A673 (cell line): ENCODE measurements around the gene SPATA33. TPM values are rescaled to one million over a fixed set of nuclear protein-coding genes. Genes with fewer than 3 reads are reported as not detected.
"Not testable (repeated sequence)": the region's sequence is repeated elsewhere in the genome, so short reads cannot be mapped to it uniquely, and the experiment has no call there.

Experiments used
- BruUV-seq: library from RNA; stranded (reverse); fragments of 400-500 nt; replicated peaks from 2 replicates; lab custom pipeline; 2021; lab: Mats Ljungman, UMichigan
- CTCF ChIA-PET: fragments of 300-600 bp; sonication (Branson Sonifier 250); formaldehyde crosslinking; loops from one replicate; lab custom pipeline; 2022; ENCODE audit warnings: antibody characterized with exemption; lab: Charles Lee
- POLR2A ChIA-PET: fragments of 300-600 bp; sonication (Branson Sonifier 250); formaldehyde crosslinking; loops from one replicate; lab custom pipeline; 2022; ENCODE audit warnings: antibody characterized with exemption; ENCODE audit not compliant: low non-redundant PET; lab: Charles Lee
- DNase-seq: peaks from one replicate; pipeline ENCODE4 v3.0.0-alpha.2; 2015; ENCODE audit warnings: low spot score
- H3K27ac ChIP-seq: fragments of 200-600 bp; sonication (generic); 2 replicates; pipeline ENCODE4 v1.5.1; 2016; ENCODE audit warnings: mixed run types, low read depth, mild to moderate bottlenecking, mixed read lengths, antibody characterized with exemption, low read length; ENCODE audit not compliant: poor library complexity, severe bottlenecking
- H3K27me3 ChIP-seq: fragments of 200-600 bp; sonication (generic); replicated peaks from 2 replicates; pipeline ENCODE4 v1.6.1; 2017; ENCODE audit warnings: mixed run types, low read depth, mild to moderate bottlenecking, mixed read lengths, antibody characterized with exemption, low read length; ENCODE audit not compliant: insufficient read depth, poor library complexity
- H3K36me3 ChIP-seq: fragments of 200-600 bp; sonication (generic); 2 replicates; pipeline ENCODE4 v1.6.1; 2016; ENCODE audit warnings: mixed run types, mild to moderate bottlenecking, mixed read lengths, antibody characterized with exemption, low read length; ENCODE audit not compliant: insufficient read depth, poor library complexity, severe bottlenecking
- H3K4me1 ChIP-seq: fragments of 200-600 bp; sonication (generic); 2 replicates; pipeline ENCODE4 v1.6.1; 2017; ENCODE audit warnings: mixed run types, mild to moderate bottlenecking, mixed read lengths, antibody characterized with exemption, low read length; ENCODE audit not compliant: insufficient read depth, poor library complexity, severe bottlenecking
- H3K4me3 ChIP-seq: fragments of 200-600 bp; sonication (generic); 2 replicates; pipeline ENCODE4 v1.5.1; 2016; ENCODE audit warnings: low read depth, mixed run types, mild to moderate bottlenecking, mixed read lengths, low read length; ENCODE audit not compliant: poor library complexity, severe bottlenecking
- H3K9me3 ChIP-seq: fragments of 200-600 bp; sonication (generic); 2 replicates; pipeline ENCODE4 v1.6.1; 2016; ENCODE audit warnings: mixed run types, low read depth, mild to moderate bottlenecking, mixed read lengths, antibody characterized with exemption, low read length; ENCODE audit not compliant: poor library complexity, severe bottlenecking
- EZH2 ChIP-seq: fragments of 200-600 bp; sonication (generic); IDR thresholded peaks from 2 replicates; pipeline ENCODE4 v1.6.1; 2017; ENCODE audit warnings: borderline replicate concordance, low read depth, mild to moderate bottlenecking, mixed read lengths, antibody characterized with exemption, low read length; ENCODE audit not compliant: poor library complexity, severe bottlenecking
- intact Hi-C: fragments of 100-400 bp; cut with micrococcal nuclease; formaldehyde crosslinking; loops from one replicate; pipeline ENCODE4 v1.10.0; 2022; ENCODE audit not compliant: unreplicated experiment
- total RNA-seq: library from RNA; stranded (reverse); gene quantifications from 2 replicates; pipeline ENCODE4 v1.2.3, GENCODE V29; 2021
- TF ChIP-seq, protein P1 (sequence below): fragments of 300-800, 200-600 bp; sonication (generic); conservative IDR thresholded peaks from 2 replicates; pipeline ENCODE4 v1.5.1; 2017; ENCODE audit warnings: low read depth, mild to moderate bottlenecking, antibody characterized with exemption, low read length, moderate library complexity, mixed read lengths

SPATA33 gene
- total RNA-seq, 1 experiment from 2014 or later = 46.7 TPM

DNA sequence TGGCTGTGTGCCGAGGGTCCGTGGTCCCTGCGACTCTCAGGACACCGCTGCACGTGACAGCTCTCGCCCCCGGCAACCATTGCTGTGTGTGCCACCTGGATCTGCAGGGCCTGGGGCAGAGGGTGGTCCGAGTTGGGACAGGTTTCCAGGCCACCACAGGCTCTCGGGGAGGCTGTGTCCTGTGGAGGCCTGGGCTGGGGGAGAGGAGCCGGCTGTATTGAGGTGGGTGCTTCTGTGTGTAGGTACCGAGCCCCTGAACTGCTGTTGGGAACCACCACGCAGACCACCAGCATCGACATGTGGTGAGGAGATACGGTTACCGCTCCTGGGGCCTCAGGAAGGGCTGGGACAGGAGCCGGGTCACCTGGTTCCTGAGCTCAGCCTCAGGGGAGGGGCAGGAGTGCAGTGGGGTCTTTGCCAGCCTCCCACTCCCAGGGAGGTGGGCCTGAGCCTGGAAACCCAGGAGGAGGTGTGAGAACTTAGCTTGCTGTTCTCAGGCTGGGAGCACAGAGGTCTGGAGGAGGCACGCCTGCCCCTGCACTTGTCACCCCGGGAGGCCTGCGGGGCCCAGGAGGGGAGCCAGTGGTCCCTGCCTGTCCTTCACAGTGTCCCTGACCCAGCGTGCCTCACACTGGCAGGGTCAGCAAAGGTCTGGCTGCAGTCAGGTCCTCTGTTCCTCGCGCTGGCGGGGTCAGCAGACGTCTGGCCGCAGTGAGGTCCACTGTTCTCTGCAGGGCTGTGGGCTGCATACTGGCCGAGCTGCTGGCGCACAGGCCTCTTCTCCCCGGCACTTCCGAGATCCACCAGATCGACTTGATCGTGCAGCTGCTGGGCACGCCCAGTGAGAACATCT lies 36.5 kb downstream of the SPATA33 start:
- H3K4me3 ChIP-seq = no peak overlapping the region
- no peaks in the 10 kb centered on the region for H3K9me3 ChIP-seq
- ChIA-PET CTCF (no interaction called here), POLR2A (interaction anchor here (0.7 kb wide), 1 partner anchor 11 kb away, joined by 6 read pairs; no protein-coding TSS in a partner anchor)
- H3K4me1 ChIP-seq = no peaks in the 10 kb centered on the region
- BruUV-seq = no TSS peak
- H3K36me3 ChIP-seq = peaks cover 74% of the 10 kb centered on the region
- TF ChIP-seq, protein P1, sequence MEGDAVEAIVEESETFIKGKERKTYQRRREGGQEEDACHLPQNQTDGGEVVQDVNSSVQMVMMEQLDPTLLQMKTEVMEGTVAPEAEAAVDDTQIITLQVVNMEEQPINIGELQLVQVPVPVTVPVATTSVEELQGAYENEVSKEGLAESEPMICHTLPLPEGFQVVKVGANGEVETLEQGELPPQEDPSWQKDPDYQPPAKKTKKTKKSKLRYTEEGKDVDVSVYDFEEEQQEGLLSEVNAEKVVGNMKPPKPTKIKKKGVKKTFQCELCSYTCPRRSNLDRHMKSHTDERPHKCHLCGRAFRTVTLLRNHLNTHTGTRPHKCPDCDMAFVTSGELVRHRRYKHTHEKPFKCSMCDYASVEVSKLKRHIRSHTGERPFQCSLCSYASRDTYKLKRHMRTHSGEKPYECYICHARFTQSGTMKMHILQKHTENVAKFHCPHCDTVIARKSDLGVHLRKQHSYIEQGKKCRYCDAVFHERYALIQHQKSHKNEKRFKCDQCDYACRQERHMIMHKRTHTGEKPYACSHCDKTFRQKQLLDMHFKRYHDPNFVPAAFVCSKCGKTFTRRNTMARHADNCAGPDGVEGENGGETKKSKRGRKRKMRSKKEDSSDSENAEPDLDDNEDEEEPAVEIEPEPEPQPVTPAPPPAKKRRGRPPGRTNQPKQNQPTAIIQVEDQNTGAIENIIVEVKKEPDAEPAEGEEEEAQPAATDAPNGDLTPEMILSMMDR = no peak
- no peak for TF ChIP-seq EZH2
- H3K27me3 ChIP-seq = no peaks in the 10 kb centered on the region
- intact Hi-C loops = no loop called here
- no peak for DNase-seq
- no peak overlapping the region for H3K27ac ChIP-seq

DNA sequence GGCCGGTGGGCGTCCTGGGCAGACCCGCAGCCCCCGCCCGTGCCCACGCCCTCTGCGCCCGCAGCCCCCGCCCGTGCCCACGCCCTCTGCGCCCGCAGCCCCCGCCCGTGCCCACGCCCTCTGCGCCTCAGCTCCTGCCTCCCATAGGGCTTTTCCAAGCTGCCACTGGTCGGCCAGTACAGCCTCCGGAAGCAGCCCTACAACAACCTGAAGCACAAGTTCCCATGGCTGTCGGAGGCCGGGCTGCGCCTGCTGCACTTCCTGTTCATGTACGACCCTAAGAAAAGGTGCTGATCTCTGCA lies 37.1 kb downstream of the SPATA33 start:
- CTCF ChIA-PET, H3K4me1 ChIP-seq, H3K4me3 ChIP-seq, H3K27ac ChIP-seq, DNase-seq, intact Hi-C loops, H3K27me3 ChIP-seq, H3K9me3 ChIP-seq, BruUV-seq: not testable (repeated sequence)
- peaks cover 69% of the 10 kb centered on the region for H3K36me3 ChIP-seq
- POLR2A ChIA-PET = interaction anchor here (0.7 kb wide), 1 partner anchor 12 kb away, joined by 6 read pairs; no protein-coding TSS in a partner anchor

DNA sequence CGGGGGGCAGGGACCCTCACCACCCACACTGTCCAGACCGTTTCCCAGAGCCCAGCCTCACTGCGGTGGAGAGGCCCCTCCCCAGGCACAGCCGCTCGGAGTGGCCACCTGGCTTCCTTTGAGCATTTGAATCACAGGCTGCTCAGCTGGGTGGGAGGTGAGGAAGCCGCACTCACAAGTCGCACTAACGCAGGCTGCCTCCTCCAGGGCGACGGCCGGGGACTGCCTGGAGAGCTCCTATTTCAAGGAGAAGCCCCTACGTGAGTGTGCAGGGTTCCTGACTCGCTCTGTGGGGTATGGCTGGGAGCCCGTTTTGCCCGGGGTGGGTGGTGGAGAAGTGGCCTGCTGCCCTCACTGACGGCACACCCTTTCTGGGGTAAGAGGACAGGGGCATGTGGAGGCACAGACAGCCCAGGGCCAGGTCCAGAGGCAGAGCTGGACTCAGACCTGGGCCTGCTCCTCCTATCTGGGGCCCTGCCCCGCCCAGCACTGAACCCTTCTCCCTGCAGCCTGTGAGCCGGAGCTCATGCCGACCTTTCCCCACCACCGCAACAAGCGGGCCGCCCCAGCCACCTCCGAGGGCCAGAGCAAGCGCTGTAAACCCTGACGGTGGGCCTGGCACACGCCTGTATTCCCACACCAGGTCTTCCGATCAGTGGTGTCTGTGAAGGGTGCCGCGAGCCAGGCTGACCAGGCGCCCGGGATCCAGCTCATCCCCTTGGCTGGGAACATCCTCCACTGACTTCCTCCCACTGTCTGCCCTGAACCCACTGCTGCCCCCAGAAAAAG lies 37.6 kb downstream of the SPATA33 start:
- TF ChIP-seq, protein P1 = no peak
- no peak for TF ChIP-seq EZH2
- H3K9me3 ChIP-seq = no peaks in the 10 kb centered on the region
- peak overlapping the region; percentile 47 for H3K27ac ChIP-seq
- peaks cover 65% of the 10 kb centered on the region for H3K36me3 ChIP-seq
- ChIA-PET CTCF (no interaction called here), POLR2A (interaction anchor here (0.7 kb wide), 1 partner anchor 12 kb away, joined by 6 read pairs; no protein-coding TSS in a partner anchor)
- no peaks in the 10 kb centered on the region for H3K27me3 ChIP-seq
- H3K4me3 ChIP-seq = no peak overlapping the region
- no TSS peak for BruUV-seq
- peaks cover 6% of the 10 kb centered on the region for H3K4me1 ChIP-seq
- no peak for DNase-seq
- intact Hi-C loops = no loop called here
